Thoracic aorta (tissue), 2 donors: ENCODE measurements around the gene CCDC197. TPM values are rescaled to one million over a fixed set of nuclear protein-coding genes. Genes with fewer than 3 reads are reported as not detected.

ENCODE experiments used
- ATAC-seq: fragments of 150-250 bp; one replicate; pipeline ENCODE4 v1.8.0; 2017; ENCODE audit warnings: low read depth; ENCODE audit not compliant: insufficient number of reproducible peaks, low FRiP score
- DNase-seq: peaks from one replicate; pipeline ENCODE4 v3.0.0-alpha.2; 2020; ENCODE audit warnings: low spot score
- H3K27ac ChIP-seq, 2 donors: fragments of 200-600 bp; sonication (generic); 1 replicate in 1 of 2; 2 replicates in 1 of 2; pipeline ENCODE4 v1.5.1; 2016; ENCODE audit warnings: mild to moderate bottlenecking in 2 of 2, moderate library complexity in 2 of 2
- H3K27me3 ChIP-seq: fragments of 200-600 bp; sonication (generic); replicated peaks from 2 replicates; pipeline ENCODE4 v1.6.0; 2016; ENCODE audit warnings: mild to moderate bottlenecking; ENCODE audit not compliant: insufficient read depth
- H3K36me3 ChIP-seq: fragments of 200-600 bp; sonication (generic); one replicate; pipeline ENCODE4 v1.5.1; 2016
- H3K4me1 ChIP-seq, 2 donors: fragments of 200-600 bp; sonication (generic); 1 replicate in 1 of 2; 2 replicates in 1 of 2; pipeline versions ENCODE4 v1.5.1 to v1.6.0; 2016; ENCODE audit warnings: low read depth in 2 of 2, mild to moderate bottlenecking in 1 of 2; ENCODE audit not compliant: control insufficient read depth in 1 of 2
- H3K4me3 ChIP-seq: fragments of 200-600 bp; sonication (generic); 2 replicates; pipeline ENCODE4 v1.5.1; 2016; ENCODE audit warnings: mild to moderate bottlenecking
- H3K9me3 ChIP-seq: fragments of 200-600 bp; sonication (generic); 2 replicates; pipeline ENCODE4 v1.5.1; 2016
- total RNA-seq, 2 donors: library from RNA; depleted of rRNA; stranded (reverse); fragments of >200 nt; gene quantifications; one replicate each; pipeline versions ENCODE4 v1.1.0 to v1.2.3, GENCODE V29; 2016
- TF ChIP-seq, protein P1 (sequence below): fragments of 200-600 bp; sonication (generic); IDR thresholded peaks from one replicate; pipeline ENCODE4 v1.5.1; 2019; ENCODE audit warnings: antibody characterized with exemption

Gene CCDC197
- total RNA-seq, 2 donors from 2014 or later: not detected

- DNase-seq (no peak), ATAC-seq (peak; percentile 77)
- Histone ChIP-seq H3K36me3 (no peaks in the 10 kb centered on the region), H3K27me3 (no peaks in the 10 kb centered on the region), H3K4me3 (peak overlapping the region; percentile 19), H3K27ac (no peak overlapping the region), H3K9me3 (no peaks in the 10 kb centered on the region), H3K4me1 (peaks cover under 1 to 20% of the 10 kb centered on the region in 2 donors)
- TF ChIP-seq, protein P1, sequence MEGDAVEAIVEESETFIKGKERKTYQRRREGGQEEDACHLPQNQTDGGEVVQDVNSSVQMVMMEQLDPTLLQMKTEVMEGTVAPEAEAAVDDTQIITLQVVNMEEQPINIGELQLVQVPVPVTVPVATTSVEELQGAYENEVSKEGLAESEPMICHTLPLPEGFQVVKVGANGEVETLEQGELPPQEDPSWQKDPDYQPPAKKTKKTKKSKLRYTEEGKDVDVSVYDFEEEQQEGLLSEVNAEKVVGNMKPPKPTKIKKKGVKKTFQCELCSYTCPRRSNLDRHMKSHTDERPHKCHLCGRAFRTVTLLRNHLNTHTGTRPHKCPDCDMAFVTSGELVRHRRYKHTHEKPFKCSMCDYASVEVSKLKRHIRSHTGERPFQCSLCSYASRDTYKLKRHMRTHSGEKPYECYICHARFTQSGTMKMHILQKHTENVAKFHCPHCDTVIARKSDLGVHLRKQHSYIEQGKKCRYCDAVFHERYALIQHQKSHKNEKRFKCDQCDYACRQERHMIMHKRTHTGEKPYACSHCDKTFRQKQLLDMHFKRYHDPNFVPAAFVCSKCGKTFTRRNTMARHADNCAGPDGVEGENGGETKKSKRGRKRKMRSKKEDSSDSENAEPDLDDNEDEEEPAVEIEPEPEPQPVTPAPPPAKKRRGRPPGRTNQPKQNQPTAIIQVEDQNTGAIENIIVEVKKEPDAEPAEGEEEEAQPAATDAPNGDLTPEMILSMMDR: peak; percentile 95
Measured at GRCh38 chr14:94001501-94002396, 4.6 kb downstream of the CCDC197 start.

- Histone ChIP-seq H3K9me3 (no peaks in the 10 kb centered on the region), H3K4me1 (peaks cover 0 to 8% of the 10 kb centered on the region in 2 donors), H3K36me3 (no peaks in the 10 kb centered on the region), H3K27me3 (no peaks in the 10 kb centered on the region), H3K4me3 (no peak overlapping the region), H3K27ac (no peak overlapping the region)
- TF ChIP-seq, protein P1: no peak
- ATAC-seq: no peak
- no peak for DNase-seq
Measured at GRCh38 chr14:94003397-94003796, 6.3 kb downstream of the CCDC197 start.

- no peaks in the 10 kb centered on the region for H3K36me3 ChIP-seq
- no peak for DNase-seq
- H3K4me3 ChIP-seq: no peak overlapping the region
- no peaks in the 10 kb centered on the region for H3K9me3 ChIP-seq
- TF ChIP-seq, protein P1: no peak
- ATAC-seq: no peak
- no peak overlapping the region for H3K27ac ChIP-seq
- H3K4me1 ChIP-seq: peaks cover 0 to 8% of the 10 kb centered on the region in 2 donors
- no peaks in the 10 kb centered on the region for H3K27me3 ChIP-seq
Measured at GRCh38 chr14:94004015-94004414, 6.9 kb downstream of the CCDC197 start.

DNA sequence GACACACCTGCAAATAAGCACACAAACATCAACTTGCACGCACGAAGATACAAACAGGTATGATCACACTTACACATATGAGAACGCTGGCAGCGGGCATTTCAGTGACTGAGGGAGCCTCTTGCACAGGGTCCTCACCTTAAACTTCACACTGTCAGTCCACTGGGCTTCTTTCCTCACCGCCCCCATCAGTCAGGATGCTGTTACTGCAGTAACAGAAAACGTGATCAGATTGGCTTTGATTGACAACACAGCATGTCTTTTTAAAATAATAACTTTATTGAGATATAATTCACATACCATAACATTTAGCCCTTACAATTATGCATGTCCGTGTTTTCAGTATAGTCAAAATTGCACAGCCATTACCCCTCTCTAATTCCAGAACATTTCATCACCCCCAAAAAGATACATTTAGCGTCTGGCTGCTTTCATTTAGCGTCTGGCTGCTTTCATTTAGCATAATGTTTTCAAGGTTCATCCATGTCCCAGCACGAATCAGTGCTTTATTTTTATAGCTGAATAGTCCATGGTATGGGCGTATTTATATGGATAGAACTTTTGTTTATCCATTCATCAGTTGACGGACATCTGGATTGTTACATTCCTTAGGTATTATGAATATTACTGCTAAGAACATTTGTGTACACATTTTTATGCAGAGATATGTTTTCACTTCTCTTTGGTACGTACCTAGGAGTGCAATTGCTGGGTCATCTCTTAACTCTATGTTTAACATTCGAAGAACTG, 8.4 kb downstream of the CCDC197 start:
- no peaks in the 10 kb centered on the region for H3K27me3 ChIP-seq
- H3K27ac ChIP-seq: no peak overlapping the region
- no peaks in the 10 kb centered on the region for H3K36me3 ChIP-seq
- H3K4me3 ChIP-seq: no peak overlapping the region
- DNase-seq: no peak
- peaks cover 0 to 8% of the 10 kb centered on the region in 2 donors for H3K4me1 ChIP-seq
- TF ChIP-seq, protein P1: peak; percentile 20
- no peaks in the 10 kb centered on the region for H3K9me3 ChIP-seq
- ATAC-seq: no peak

DNA sequence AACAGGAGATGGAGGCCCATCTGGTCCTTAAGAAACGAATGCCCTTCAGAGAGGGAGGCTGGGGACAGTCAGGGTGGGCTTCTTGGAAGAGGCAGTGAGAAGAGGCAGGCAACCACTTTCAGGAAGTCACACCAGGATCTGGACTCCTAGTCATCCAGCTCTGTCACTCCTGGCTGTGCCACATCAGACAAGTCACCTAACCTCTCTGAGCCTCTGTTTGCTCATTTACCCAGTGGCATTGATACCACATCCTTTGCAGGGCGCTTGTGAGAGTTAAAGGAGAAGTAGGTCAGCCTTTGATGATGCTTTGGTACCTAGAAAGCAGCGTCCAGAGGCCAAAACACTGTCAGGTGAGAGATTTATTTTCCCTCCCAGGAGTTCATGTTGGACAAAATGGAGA, 11.1 kb downstream of the CCDC197 start:
- Histone ChIP-seq H3K27me3 (no peaks in the 10 kb centered on the region), H3K9me3 (no peaks in the 10 kb centered on the region), H3K36me3 (no peaks in the 10 kb centered on the region), H3K4me3 (no peak overlapping the region), H3K4me1 (no peaks in the 10 kb centered on the region), H3K27ac (no peak overlapping the region)
- TF ChIP-seq, protein P1: no peak
- ATAC-seq: no peak
- no peak for DNase-seq
